CD4-positive, alpha-beta T cell treated with Interleukin-6 for 4 hours (primary cell): ENCODE data around the gene DYDC2.
"Not testable (repeated sequence)": the region's sequence is repeated elsewhere in the genome, so short reads cannot be mapped to it uniquely, and the experiment has no call there.

Experiments
- DNase-seq: peaks from one replicate; pipeline ENCODE4 v3.0.0-alpha.2; 2020; ENCODE audit warnings: mixed read lengths

DYDC2 gene

GRCh38 chr10:80415734-80416478 is 59.3 kb downstream of the DYDC2 start:
- no peak for DNase-seq

DNA sequence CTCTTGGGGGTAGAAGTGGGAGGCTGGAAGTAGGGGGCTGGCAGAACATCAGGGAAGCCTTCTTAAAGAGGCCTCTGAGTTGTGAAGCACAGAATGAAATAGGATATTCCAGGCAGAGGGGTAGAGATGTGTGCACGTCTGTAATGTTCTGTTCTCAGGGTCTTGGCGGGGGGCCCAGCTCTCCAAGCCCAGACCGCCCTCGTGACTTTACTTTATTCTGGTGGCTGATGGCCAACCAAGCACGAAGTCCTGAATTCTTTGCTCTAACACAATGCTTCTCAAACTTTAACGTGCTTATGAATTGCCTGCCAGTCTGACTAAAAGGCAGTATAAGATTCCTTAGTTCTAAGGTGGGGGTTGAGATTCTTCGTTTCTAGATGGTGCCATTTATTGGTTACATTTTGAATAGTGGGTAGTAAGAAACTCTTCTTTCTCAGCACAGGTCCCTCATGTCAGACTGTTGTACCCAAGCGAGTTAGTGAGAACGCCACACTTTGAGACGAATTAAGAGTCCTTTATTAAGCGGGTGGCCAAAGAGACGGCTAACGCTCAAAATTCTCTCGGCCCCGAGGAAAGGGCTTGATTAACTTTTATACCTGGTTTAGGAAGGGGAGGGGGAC is 60.0 kb downstream of the DYDC2 start:
- no peak for DNase-seq

- DNase-seq, result not testable (repeated sequence)
Measured at GRCh38 chr10:80417256-80417655, 60.7 kb downstream of the DYDC2 start.
